GM12878 (cell line): ENCODE results near the gene CUZD1. TPM values are rescaled to one million over a fixed set of nuclear protein-coding genes. Genes with fewer than 3 reads are reported as not detected.

Experiments
- CHD4 ChIP-seq: fragments of 200-600 bp; sonication (generic); IDR thresholded peaks from 2 replicates; pipeline ENCODE4 v1.6.1; 2016; ENCODE audit warnings: mild to moderate bottlenecking
- CREB1 ChIP-seq: IDR thresholded peaks from 2 replicates; pipeline ENCODE4 v1.6.1; 2012; ENCODE audit warnings: low read depth, mild to moderate bottlenecking, inconsistent platforms
- FOXM1 ChIP-seq: IDR thresholded peaks from 2 replicates; pipeline ENCODE4 v1.6.1; 2012; ENCODE audit warnings: low read depth, mild to moderate bottlenecking, inconsistent platforms, low read length, moderate library complexity
- JUND ChIP-seq: IDR thresholded peaks from 2 replicates; pipeline ENCODE4 v1.6.1; 2012; ENCODE audit warnings: low read depth, mild to moderate bottlenecking, low read length, improper control_type of control experiment, moderate library complexity
- MYC ChIP-seq: IDR thresholded peaks from 2 replicates; pipeline ENCODE4 v1.6.1; 2011; ENCODE audit warnings: mild to moderate bottlenecking, low read length, moderate library complexity, inconsistent platforms; ENCODE audit not compliant: insufficient read depth, insufficient replicate concordance, insufficient read length, severe bottlenecking
- NFYA ChIP-seq: IDR thresholded peaks from 2 replicates; pipeline ENCODE4 v1.6.1; 2011; ENCODE audit warnings: low read depth, mild to moderate bottlenecking, low read length, improper control_type of control experiment, borderline replicate concordance
- NR2C2 ChIP-seq: IDR thresholded peaks from 2 replicates; pipeline ENCODE4 v1.6.1; 2011; ENCODE audit warnings: borderline replicate concordance, low read depth; ENCODE audit not compliant: control insufficient read depth, insufficient read length
- PML ChIP-seq: IDR thresholded peaks from 2 replicates; pipeline ENCODE4 v1.6.1; 2012; ENCODE audit warnings: low read length, inconsistent platforms
- RCOR1 ChIP-seq: conservative IDR thresholded peaks from 2 replicates; pipeline ENCODE4 v1.6.1; 2012; ENCODE audit warnings: low read depth, low read length, improper control_type of control experiment
- STAT3 ChIP-seq: IDR thresholded peaks from 2 replicates; pipeline ENCODE4 v1.6.1; 2011; ENCODE audit warnings: low read depth, low read length, improper control_type of control experiment
- SUPT20H ChIP-seq: IDR thresholded peaks from 2 replicates; pipeline ENCODE4 v1.6.1; 2011; ENCODE audit warnings: low read depth, mild to moderate bottlenecking, low read length, moderate library complexity, borderline replicate concordance; ENCODE audit not compliant: control insufficient read depth
- YY1 ChIP-seq: IDR thresholded peaks from 2 replicates; pipeline ENCODE4 v1.6.1; 2011; ENCODE audit warnings: low read depth, mild to moderate bottlenecking, low read length
- ZBED1 ChIP-seq: IDR thresholded peaks from 2 replicates; pipeline ENCODE4 v1.6.1; 2016; ENCODE audit warnings: borderline replicate concordance
- ZNF384 ChIP-seq: IDR thresholded peaks from 2 replicates; pipeline ENCODE4 v1.6.1; 2012; ENCODE audit warnings: low read depth, mild to moderate bottlenecking, low read length, improper control_type of control experiment, borderline replicate concordance
- ZZZ3 ChIP-seq: IDR thresholded peaks from 2 replicates; pipeline ENCODE4 v1.6.1; 2011; ENCODE audit warnings: low read depth; ENCODE audit not compliant: control insufficient read depth, insufficient read length
- polyA plus RNA-seq, 11 experiments: library from polyadenylated mRNA; depleted of rRNA in 4 of 11; unstranded in 6 of 11; stranded (reverse) in 5 of 11; fragments of >200 nt; fragmentation: Nextera tagmentation in 4 of 11; fragmentation: Illumina TruSeq in 1 of 11; extraction: Ambion mirVana in 4 of 11; extraction: Trizol in 1 of 11; gene quantifications; 1 replicate in 1 of 11; 2 replicates in 10 of 11; pipeline versions ENCODE4 v1.2.1 to v1.2.3, GENCODE V29; 2011 to 2016; ENCODE audit warnings: inconsistent platforms in 2 of 11, missing spikeins in 2 of 11, low read depth in 1 of 11
- total RNA-seq, 4 experiments: library from RNA; depleted of rRNA in 3 of 4; stranded (reverse); fragments of >200 nt in 3 of 4; fragmentation: Illumina TruSeq in 1 of 4; extraction: Trizol in 1 of 4; gene quantifications; 2 replicates each; pipeline versions ENCODE4 v1.2.1 to v1.2.3, GENCODE V29; 2013 to 2021
- TF ChIP-seq, protein P1 (sequence below): IDR thresholded peaks from 2 replicates; pipeline ENCODE4 v1.6.1; 2011; ENCODE audit warnings: low read depth, low read length, improper control_type of control experiment, borderline replicate concordance
- TF ChIP-seq, protein P2 (sequence below): IDR thresholded peaks from 2 replicates; pipeline ENCODE4 v1.6.1; 2012; ENCODE audit warnings: low read depth, low read length, improper control_type of control experiment

CUZD1 gene
- total and polyA plus RNA-seq, 10 of the 15 experiments (the other 5 are each of a cell fraction or from before 2014, with no cell fraction given) = 0.66 to 2.3 (median 1.5) TPM

DNA sequence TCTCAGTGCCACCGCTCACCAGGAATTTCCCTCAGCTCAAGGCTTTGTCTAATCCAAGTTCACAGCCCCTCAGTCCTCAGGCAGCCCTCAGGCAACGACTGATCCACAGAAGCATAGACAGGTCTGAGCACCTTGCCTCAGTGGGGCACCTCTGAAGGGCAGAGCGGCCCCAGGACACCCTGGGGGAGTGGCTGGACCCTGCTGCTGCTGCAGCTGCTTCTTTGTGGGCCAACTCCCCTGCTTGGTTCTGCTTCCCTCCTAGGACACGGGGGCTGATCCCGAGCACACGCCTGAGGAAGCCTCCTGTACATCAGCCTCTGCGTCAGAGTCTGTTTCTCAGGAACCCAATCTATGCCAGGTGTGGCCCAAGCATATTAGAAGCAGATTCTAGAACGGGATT is 16.2 kb downstream of the CUZD1 start (continued):
- TF ChIP-seq SUPT20H (no peak), ZBED1 (no peak), FOXM1 (no peak), RCOR1 (no peak), JUND (no peak), YY1 (no peak), STAT3 (no peak), NFYA (no peak), NR2C2 (no peak), ZNF384 (no peak), ZZZ3 (no peak), CREB1 (no peak), PML (no peak), CHD4 (no peak), MYC (no peak)
- TF ChIP-seq, protein P1, sequence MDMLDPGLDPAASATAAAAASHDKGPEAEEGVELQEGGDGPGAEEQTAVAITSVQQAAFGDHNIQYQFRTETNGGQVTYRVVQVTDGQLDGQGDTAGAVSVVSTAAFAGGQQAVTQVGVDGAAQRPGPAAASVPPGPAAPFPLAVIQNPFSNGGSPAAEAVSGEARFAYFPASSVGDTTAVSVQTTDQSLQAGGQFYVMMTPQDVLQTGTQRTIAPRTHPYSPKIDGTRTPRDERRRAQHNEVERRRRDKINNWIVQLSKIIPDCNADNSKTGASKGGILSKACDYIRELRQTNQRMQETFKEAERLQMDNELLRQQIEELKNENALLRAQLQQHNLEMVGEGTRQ = no peak
- TF ChIP-seq, protein P2, sequence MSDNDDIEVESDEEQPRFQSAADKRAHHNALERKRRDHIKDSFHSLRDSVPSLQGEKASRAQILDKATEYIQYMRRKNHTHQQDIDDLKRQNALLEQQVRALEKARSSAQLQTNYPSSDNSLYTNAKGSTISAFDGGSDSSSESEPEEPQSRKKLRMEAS = no peak
